Measurements from ENCODE around the gene TEX26.
A peak's percentile ranks its signal among the peaks of the same experiment; 100 is the strongest.

TEX26 gene

DNA sequence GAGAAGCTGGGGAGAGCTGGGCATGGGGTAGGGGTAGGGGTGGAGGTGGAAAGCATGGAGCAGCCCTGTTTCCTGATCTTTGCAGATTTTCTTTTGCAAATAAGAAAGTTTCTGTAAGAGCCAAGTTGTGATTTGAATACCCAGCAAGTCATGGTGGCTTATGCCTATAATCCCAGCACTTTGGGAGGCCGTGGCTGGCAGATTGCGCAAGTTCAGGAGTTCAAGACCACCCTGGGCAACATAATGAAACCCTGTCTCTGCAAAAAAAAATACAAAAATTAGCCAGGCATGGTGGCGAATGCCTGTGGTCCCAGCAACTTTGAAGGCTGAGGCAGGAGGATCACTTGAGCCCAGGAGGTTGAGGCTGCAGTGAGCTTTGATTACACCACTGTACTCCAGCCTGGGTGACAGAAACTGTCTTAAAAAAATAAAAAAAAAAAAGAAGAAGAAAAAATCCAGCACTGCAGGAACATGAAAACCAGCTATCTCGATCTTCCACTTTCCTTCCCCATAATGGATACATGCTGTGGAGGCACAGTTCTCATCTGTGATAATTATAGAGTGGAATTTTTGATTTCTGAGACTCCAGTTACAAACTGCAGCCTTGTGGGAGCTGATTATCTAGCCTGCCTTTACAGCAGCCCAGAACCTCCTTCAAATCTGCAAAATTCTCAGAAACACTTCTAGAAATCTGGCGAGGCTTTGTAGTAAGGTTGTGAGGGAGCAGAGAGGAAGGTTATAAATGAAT lies 12.1 kb upstream of the TEX26 start:
- DNase-seq = no peak

DNA sequence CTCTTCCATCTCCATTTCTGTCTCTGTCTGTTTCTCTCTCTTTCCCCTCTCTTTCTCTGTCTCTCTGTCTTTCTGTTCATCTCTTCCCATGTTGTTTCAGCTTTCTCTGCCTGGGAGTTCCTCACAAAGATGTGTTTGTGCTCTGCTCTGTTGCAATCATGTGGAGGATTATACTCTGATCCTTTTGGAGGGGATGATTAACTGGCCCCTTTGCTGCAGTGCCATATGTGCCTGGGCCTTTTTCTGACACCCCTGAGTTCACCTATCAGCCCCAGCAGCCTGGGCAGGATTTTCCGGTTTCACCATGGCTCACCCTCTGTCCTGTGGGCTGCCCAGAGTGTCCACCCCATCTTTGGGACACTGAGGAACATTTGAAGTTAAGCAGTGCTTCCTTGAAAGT lies 9.0 kb upstream of the TEX26 start:
- DNase-seq = no peak

DNA sequence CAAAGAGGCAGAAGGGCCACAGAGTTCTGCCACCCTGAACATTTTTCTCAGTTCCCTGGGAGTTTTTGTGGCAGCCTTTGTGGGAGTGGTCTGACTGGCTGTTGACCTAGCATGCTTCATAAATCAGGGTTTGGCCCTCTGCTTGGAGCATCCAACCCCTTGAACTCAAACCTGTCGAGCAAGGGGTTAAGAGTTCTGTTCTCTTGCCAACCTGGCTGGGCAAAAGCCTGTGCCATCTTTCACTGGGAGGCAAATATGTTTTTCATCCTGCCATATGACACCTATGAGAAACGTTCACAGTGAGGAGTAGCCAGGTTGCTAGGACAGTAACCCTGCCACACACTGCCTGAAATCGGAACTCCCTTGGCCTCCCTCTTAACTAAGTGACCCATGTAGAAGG lies 7.7 kb upstream of the TEX26 start:
- DNase-seq = no peak

DNA sequence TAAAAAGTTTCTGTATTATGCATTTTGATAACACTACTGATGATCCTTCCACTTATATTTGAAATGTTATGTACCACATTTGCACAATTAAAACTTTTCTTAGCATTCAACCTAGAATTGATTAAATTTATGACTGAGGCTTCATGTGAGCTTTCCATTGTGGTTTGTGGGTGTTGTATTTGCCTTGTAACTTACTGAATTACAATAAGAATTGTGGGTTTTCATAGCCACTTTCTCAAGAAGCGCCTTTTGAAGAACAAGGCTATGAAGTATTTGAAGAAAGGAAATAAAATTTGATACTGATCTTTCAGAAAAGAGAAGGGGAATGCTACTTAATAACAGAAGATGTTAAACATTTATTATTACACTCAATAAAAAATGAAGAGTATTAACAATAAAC lies 7.0 kb upstream of the TEX26 start:
- no peak for DNase-seq

DNA sequence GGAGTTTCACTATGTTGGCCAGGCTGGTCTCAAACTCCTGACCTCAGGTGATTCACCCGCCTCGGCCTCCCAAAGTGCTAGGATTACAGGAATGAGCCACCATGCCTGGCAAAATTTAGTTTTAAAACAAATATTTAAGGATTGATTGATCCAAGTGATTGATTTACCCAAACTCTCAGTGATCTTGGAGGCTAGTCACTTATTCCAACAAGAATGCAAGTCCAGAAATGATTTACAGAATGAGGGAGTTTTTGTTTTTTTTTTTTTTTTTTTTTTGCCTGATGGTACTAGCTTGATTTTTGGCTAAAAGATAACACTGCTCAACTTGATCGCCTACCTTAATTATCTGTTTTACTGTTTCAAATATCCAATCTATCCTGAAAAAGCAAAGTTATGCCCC lies 5.7 kb upstream of the TEX26 start:
- DNase-seq = no peak

DNA sequence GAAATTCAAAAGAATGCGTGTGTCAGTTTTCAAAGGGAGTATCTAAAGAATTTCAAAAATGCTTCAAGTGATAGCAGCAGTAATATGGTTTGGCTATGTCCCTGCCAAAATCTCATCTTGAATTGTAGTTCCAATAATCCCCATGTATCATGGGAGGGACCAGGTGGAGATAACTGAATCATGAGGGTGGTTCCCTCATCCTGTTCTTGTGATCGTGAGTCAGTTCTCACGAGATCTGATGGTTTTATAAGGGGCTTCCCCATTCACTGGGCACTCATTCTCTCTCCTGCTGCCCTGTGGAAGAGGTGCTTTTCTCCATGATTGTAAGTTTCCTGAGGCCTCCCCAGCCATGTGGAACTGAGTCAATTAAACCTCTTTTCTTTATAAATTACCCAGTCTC lies 5.3 kb upstream of the TEX26 start:
- DNase-seq = peak; percentile 47

DNA sequence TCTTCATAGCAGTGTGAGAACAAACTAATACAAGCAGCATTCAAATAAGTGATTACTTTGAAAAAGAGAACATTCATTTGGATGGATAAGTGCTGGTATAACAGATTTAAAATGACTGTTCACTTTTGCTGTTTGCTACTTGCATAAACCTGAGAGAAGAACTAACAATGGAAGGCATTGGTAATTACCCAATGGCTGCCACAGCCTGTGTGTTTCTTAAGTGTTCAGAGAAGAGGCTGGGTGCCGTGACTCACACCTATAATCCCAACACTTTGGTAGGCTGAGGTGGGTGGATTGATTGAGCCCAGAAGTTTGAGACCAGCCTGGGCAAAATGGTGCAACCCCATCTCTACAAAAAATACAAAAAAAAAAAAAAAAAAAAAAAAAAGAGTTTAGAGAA lies 4.9 kb upstream of the TEX26 start:
- DNase-seq = no peak

DNA sequence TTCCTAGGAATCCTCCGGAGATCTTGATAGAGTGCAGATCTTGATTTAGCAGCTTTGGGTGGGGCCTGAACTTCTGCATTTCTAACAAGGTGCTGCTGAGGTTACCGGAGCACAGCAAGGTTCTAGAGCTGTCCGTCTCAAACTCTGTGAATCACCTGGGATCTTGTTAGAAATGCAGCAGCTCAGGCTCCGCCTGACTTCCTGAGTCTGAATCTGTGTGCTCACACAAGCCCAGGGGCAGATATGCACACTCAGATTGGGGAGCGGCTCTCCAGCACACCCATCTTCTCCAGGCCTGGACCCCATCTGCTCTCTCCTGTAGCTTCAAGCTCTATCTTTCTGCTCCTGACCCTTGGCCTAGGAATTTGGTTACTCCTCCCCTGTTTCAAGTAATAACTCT lies 3.5 kb upstream of the TEX26 start:
- no peak for DNase-seq

DNA sequence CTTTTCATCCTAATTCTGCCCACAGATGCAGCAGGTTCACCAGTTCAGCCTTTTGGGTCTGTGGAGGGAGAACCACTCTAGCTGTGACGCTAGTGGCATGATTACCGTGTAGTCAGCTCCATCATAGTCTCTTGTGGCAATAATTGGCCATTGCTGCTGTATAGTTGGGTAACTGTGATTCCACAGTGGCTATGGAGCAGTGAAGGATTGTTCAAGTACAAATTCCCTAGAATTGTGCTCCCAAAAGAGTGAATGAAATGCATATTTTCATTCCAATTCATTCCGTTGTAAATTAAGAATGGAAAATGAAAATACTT lies 856 bp downstream of the TEX26 start:
- DNase-seq = no peak

DNA sequence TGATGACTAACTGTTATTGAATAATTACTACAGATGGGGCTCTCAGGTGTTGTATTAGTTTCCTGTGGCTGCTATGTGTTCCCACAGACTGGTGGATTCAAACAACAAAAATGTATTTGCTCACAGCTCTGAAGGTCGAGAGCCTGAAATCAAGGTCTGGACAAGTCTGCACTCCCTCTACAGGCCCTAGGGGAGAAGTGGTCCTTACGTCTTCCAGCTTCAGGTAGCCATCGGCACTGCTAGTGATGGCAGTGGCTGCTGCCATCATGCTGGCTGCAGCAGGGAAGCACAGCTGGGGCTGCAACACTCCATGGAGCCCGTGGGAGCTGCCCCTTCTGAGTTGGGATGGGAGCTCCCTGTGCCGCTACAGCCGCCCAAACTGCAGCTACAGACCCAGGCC lies 1.9 kb downstream of the TEX26 start:
- DNase-seq = no peak

DNA sequence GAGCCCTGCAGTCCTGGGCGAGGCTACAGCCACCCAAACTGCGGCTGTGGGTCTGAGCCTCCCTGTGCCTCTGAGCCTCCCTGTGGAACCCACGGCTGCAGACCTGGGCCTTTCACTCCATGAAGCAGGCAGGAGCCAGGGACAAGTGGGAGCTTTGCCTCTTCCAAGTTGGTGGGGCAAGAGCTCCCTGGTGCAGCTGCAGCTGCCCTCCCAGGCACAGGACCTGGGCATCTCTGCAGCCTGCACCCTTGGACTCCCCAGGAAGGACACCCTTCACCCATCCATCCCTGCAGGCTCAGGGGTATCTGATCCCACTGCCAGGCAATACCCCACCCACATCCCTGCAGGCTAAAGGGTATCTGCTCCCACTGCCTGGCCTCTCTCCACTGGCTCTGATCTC lies 2.3 kb downstream of the TEX26 start:
- no peak for DNase-seq

DNA sequence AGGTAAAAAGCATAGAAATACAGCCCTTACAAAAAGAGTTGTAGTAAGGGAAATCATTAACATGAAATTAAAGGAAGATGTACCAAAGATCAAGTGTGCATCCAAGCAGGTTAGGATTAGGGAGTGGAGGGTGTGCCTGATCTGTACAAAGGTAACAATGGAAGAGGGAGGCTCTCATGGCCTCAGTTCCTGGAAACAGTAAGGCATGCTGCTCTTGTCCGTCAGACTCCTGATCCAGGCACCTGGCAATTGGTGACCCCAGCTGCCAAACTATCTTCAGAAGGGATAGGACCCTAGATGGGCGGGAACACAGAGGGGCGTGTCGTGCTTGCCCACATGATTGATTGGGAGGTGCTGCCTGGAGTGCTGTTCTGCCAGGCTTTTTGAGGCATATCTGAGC lies 4.5 kb downstream of the TEX26 start:
- DNase-seq = no peak

DNA sequence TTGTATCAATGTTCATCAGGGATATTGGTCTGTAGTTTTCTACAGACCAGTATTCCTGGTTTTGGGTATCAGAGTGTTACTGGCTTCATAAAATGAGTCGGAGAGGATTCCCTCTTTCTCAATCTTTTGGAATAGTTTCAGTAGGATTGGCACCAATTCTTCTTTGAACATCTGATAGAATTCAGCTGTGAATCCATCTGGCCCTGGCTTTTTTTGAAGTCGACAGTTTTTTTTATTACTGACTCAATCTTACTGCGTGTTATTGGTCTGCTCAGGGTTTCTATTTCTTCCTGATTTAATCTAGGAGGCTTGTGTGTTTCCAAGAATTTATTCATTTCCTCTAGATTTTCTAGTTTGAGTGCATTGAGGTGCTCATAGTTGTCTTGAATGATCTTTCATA lies 11.4 kb downstream of the TEX26 start:
- DNase-seq = no peak

DNA sequence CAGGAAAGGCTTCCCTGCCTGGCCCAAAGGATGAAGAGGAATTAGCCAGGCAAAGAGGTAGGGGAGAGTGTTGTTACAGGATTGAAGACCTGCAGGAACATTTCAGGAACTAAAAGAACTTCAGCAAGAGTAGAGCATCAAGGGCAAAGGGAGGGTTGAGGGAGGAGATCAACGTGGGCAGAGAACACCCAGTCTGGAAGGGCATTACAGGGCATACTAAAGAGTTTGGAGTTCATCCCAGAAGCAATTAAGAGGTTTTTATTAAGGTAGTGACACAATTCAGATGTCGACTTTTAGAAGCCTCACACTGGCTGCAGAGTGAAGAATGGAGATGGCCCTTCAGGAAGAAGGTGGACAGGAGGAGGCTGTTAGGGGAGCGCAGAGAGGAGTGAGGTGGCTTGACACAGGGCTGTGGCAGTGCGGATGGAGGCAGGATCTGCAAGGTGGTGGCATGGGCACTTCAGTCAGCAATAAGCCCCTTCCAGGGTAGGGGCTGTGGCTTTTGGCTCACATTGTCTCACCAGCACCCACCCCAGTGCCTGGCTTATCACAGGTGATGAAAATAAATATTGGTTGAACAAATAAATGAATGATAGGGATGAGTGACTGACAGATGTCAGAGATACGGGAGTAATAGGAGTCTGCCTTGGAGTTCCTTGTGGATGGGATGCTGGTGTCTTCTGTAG lies 24.9 kb downstream of the TEX26 start:
- no peak for DNase-seq

DNA sequence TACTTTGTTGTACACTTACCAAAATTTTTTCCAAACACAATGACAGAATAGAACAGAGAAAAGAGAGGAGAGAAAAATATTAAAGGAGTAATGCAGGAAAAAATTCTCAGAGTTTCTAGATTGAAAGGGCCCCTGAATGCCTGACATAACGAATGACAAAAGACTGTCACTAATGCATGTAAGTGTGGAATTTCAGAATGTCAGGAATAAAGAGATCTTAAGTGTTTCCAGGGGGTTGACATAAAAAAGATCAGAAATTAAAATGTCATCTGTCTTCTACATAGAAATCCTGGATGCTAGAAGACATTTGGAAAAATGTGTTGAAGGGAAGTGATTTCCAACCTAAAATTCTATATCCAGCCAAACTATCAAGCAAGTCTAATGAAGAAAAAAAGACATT lies 27.2 kb downstream of the TEX26 start:
- no peak for DNase-seq

DNA sequence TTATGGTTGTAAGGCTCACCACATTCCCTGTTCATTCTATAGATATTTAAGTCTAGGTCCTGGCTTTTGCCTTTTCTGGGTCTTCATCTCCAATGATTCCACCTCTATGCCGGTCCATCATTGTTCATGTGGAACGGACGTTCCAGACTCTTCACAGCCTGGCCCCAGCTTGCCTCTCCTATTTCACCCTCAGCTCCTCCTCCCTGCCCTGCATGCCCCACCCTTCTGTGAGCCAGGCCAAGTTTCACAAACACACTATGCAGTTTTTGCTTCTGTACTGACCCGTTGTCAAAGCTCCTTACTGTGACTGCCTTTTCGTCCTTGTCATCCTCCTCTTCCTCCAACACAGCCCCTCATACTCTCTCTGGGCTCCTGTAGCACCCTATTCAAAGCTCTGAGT lies 31.3 kb downstream of the TEX26 start:
- no peak for DNase-seq

DNA sequence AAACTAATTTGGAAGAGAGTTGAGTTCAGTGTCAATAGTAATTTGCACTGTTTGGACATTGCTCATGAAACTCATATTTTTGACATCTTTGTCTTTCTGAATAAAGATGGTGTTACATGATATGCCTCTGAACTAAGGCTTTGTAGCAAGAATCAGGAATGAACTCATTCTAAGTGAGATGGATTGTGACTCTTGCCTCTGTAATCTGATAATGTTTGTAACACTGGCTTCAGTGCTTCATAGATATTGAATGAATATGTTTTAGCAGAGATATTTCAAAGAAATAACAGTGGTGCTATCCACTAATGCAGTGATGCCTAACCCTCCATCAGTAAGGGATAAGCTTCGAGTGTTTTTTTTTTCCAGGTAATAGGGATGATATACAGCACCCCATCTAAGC lies 32.9 kb downstream of the TEX26 start:
- DNase-seq = no peak

DNA sequence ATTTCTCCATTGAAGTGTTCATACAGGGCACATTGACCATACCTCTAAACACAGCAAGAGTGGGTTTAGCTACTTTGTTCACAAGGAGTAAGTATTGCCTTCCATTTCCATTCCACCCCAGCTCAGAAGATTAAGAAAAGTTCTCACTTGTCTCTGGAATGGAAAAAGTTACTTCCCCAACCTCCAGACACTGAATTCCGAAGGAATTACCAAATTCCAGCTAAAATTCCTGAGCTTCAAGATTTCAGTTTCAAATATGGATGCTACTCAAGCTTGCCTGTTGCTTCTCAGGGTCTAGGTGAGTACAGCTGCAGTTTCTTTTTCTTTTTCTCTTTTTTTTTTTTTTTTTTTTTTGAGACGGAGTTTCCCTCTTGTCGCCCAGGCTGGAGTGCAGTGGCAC lies 33.6 kb downstream of the TEX26 start:
- DNase-seq = no peak

DNA sequence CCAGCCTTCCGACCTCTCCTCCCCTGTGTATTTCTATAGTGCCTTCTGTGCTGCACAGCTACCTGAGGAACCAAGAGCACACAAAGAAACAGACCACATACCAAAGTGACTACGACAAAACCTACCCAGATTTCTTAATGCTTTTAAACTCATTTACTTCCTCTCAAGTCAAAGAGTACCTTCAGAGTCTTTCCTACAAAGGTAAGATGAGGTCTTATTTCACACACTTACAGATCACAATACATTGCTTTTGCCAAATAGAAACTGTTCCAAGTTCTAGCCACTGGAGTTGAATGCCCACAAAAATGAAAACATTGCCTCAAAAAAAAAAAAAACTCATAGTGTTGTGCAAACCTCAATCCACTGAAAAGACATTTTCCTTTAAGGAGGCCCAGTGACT lies 36.4 kb downstream of the TEX26 start:
- DNase-seq = no peak

DNA sequence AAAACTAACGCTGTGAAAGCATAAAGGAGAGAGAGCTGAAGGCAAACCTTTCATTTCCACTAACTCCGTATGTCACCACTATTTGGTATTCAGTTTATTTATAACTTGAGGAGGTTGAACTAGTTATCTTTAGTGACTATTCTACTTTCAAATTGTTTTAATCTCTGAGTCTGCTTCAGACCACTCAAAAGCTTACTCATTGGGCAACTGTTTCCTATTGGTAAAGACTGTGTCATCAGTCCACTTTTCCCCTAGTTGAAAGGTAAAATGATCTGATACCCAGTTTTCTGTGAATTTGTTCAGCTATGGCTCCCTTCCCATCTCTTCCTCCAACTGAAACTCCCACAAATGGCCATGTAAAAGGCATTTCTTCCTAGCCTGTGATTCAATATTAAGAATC lies 39.1 kb downstream of the TEX26 start:
- DNase-seq = no peak

DNA sequence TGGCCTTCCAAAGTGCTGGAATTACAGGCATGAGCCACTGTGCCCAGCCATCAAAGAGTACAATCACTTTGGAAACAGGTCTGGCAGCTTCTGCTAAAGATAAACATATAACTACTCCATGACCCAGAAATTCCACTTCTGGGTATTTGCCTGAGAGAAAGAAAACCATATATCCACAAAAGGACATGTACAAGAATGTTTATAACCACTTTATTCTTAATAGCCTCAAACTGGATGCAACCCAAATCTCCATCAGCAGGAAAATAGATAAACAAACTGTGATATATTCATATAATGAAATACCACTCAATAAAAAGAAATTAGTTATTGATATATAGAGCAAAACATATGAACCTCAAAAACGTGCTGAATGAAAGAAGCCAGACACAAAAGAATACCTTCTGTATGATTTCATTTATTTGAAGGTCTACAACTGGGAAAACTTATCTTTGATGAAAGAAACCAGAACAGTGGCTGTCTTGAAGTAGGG lies 40.5 kb downstream of the TEX26 start:
- no peak for DNase-seq

DNA sequence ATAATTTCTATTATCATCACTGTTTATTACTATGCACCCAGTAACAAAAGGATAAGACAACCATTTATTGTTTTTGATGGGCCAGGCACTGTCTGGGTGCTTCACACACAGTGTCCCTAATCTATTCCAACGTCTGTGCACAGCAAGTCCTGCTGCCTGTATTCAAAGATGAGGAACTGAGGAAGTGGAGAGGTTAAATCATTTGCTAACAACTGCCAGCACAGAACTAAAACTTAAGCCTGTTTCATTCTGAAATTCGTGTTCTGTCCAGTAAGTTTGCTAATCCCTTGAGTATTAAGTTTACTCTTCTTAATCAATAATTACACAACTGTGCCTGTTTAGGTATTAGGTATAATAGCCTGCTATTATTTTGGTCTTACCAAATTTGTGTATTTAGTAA lies 41.9 kb downstream of the TEX26 start:
- DNase-seq = no peak

DNA sequence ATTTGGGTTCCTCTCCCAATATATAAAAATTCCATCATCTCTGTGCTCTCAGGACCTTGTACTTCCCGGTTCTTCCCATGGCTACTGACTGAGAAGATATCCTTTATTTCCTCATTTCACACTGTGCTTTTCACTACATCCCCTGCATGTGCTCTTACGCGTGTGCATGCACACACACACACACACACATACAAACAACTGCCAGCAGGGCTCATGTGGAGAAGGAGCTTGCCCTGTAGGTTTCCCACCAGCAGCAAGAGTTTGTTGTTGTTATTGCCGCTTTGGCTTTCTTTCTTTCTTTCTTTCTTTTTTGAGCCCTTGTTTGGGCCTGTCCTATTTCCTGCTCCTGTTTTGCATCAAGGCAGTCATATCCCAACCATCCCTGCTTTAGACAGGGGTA lies 43.6 kb downstream of the TEX26 start:
- DNase-seq = no peak

DNA sequence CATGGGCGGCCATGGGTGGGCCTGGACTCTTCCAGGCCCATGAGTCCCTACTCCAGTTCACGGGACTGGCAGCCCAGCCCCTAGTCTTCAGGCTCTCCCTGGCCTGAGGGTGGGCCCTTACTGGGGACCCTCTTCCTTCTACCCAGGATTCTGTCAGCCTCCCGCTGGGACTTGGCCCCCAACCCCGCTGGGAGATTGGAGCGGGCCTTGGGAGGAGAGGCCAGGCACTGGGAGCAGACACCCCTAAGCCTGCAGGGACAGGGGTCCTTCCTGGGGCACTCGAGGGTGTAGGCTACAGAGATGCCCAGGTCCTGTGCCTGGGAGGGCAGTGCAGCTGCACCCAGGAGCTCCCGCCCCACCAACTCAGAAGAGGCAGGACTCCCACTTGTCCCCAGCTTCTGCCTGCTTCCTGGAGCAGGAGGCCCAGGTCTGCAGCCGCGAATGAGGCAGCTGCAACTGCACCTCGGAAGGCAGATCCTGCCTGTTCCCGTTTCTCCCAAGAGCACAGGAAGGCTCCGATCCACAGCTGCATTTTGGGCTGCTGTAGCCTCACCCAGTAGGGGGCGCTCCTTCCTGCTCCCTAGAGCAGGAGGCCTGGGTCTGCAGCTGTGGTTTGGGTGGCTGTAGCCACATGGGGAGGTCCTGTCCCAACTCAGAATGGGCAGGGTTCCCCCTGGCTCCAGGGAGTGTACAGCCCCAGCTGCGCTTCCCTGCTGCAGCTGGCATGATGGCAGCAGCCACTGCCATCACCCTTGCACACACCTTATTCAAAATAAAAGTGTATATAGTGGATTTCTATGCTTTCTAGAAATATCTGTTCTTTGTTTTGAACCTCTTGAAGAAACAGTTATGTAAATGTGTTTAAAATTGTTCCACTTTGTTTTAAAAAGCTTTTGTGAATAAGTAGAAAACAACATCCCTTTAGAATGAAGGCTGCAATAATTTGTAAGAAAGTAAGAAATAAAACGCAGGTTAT lies 46.8 kb downstream of the TEX26 start:
- DNase-seq = peak; percentile 61

All from suppressor macrophage treated with lipopolysaccharide for 4 hours (primary cell).